HAP-1 (cell line): Measurements from ENCODE around the gene GAS7.

Experiments
- DNase-seq, 2 experiments: peaks; one replicate each; pipeline ENCODE4 v3.0.0-alpha.2; 2016 to 2020; ENCODE audit warnings: low spot score in 2 of 2
- H3K27me3 ChIP-seq: fragments of 250-450 bp; sonication (Bioruptor Pico); 2 replicates; pipeline ENCODE4 v1.5.1; 2020; ENCODE audit warnings: low read depth, mild to moderate bottlenecking, moderate library complexity
- H3K36me3 ChIP-seq: fragments of 250-450 bp; sonication (Bioruptor Pico); replicated peaks from 2 replicates; pipeline ENCODE4 v1.5.1; 2020; ENCODE audit warnings: mild to moderate bottlenecking
- H3K4me1 ChIP-seq: fragments of 250-450 bp; sonication (Bioruptor Pico); 2 replicates; pipeline ENCODE4 v1.5.1; 2020; ENCODE audit warnings: mild to moderate bottlenecking
- H3K4me3 ChIP-seq: fragments of 250-450 bp; sonication (Bioruptor Pico); 2 replicates; pipeline ENCODE4 v1.5.1; 2020; ENCODE audit warnings: mild to moderate bottlenecking, moderate library complexity
- H3K9me3 ChIP-seq: fragments of 250-450 bp; sonication (Bioruptor Pico); 2 replicates; pipeline ENCODE4 v1.5.1; 2020; ENCODE audit warnings: mild to moderate bottlenecking, moderate library complexity
- in situ Hi-C: fragments of 300-500 bp; cut with MboI; formaldehyde crosslinking; loops from 3 replicates; pipeline ENCODE4 v1.14.3; 2020; ENCODE audit warnings: low sequenced_read_pairs, inconsistent platforms, mixed read lengths

The GAS7 gene

DNA sequence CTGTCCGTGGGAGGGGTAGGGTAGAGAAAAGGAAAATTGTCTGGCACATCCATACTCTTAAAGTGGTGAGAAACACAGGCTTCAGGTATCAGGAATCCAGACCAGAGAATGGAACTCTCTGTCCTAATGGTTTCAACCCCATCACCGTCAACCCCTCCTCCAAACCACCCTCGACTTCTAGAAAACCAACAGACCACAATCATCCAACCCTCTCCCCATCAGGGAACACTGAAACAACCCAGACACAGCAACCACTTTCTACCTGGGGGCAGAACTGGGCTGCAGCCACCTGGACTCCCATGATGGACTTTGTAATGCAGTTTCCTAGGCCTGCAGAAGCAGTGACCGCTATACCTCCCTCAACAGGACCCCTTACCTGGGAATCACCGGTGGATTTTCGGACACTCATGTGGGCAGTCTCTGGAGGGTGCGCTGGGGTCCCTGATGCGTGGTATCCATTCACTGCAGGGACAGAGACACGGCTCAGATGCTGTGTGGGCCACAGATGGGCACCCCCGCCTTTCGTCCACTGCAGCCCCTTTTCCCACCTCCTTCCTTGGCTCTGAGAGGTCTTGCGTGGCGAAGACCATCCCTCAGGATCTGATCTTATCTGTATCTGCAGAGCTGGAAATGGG, 229.0 kb downstream of the GAS7 start:
- Histone ChIP-seq H3K4me1 (no peaks in the 10 kb centered on the region), H3K9me3 (no peaks in the 10 kb centered on the region), H3K36me3 (no peaks in the 10 kb centered on the region), H3K4me3 (no peak overlapping the region), H3K27me3 (no peaks in the 10 kb centered on the region)
- no peak for DNase-seq
- in situ Hi-C loops = no loop called here

DNA sequence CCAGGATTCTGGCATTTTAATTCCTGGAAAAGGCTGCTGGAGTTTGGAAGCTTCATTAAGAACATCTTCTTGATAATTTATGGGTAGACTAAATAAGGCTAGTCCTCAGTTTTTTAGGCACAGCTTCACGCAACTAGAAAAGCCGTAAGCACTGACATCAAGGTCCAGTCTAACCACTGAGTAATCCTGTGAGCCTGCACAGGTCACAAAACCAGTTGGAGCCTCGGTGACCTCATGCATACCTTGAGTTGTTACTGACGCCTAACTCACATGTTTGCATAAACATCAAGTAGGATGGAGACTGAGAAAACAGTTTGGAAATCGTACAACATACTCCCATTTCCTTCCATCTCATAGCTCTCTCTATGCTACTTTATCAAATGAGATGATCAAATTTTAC, 229.5 kb downstream of the GAS7 start:
- in situ Hi-C loops = no loop called here
- Histone ChIP-seq H3K4me3 (no peak overlapping the region), H3K4me1 (no peaks in the 10 kb centered on the region), H3K36me3 (no peaks in the 10 kb centered on the region), H3K27me3 (no peaks in the 10 kb centered on the region), H3K9me3 (no peaks in the 10 kb centered on the region)
- DNase-seq = no peak

- no peak for DNase-seq
- Histone ChIP-seq H3K4me1 (no peaks in the 10 kb centered on the region), H3K36me3 (no peaks in the 10 kb centered on the region), H3K4me3 (no peak overlapping the region), H3K27me3 (no peaks in the 10 kb centered on the region), H3K9me3 (no peaks in the 10 kb centered on the region)
- in situ Hi-C loops = no loop called here
Observed at GRCh38 chr17:9968008-9968407, 230.4 kb downstream of the GAS7 start.

- no peak for DNase-seq
- H3K4me3 ChIP-seq = no peak overlapping the region
Observed at GRCh38 chr17:9959377-9959981, 238.9 kb downstream of the GAS7 start.

DNA sequence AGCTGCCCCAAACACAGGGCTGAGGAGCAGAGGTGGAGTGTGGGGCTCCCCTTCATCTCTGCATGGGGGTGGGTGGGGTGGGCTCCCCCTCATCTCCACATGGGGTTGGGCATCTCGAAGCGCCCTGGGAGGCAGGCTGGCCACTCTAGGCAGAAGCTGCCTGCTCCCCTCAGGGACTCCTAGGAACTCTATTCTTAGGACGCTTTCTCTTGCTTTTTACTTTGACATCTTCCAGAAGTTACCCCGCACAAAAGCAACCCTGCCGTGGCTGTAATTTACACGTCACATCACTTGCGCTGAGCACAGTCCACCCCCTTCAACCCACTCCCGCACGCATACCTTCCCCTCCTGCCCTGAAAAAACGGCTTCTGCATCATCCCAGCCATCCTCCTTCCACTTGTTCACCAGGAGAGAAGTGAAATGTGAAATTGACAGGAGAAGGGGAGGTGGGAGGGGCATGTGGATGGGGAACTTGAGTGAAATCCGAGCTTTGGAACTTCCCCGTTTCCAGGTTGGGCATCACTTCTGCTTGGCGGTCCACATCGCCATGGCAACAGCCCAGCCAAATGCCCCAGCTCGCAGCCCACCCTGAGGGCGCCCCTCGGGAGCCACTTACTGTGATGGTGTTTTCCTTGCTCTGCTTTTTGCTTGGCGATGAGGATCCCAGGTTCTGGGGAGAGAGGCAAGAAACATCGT, 239.7 kb downstream of the GAS7 start:
- H3K4me3 ChIP-seq = no peak overlapping the region
- in situ Hi-C loops = no loop called here
- H3K4me1 ChIP-seq = no peaks in the 10 kb centered on the region
- no peak for DNase-seq
- no peaks in the 10 kb centered on the region for H3K36me3 ChIP-seq
- no peaks in the 10 kb centered on the region for H3K9me3 ChIP-seq
- H3K27me3 ChIP-seq = no peaks in the 10 kb centered on the region

More at GRCh38 chr17:9959377-9959981, 238.9 kb downstream of the GAS7 start:
- Histone ChIP-seq H3K4me1 (no peaks in the 10 kb centered on the region), H3K9me3 (no peaks in the 10 kb centered on the region), H3K36me3 (no peaks in the 10 kb centered on the region), H3K27me3 (no peaks in the 10 kb centered on the region)
- in situ Hi-C loops = no loop called here

GRCh38 chr17:9957244-9957643, 241.2 kb downstream of the GAS7 start:
- Histone ChIP-seq H3K4me3 (no peak overlapping the region), H3K4me1 (no peaks in the 10 kb centered on the region), H3K27me3 (no peaks in the 10 kb centered on the region), H3K9me3 (no peaks in the 10 kb centered on the region), H3K36me3 (no peaks in the 10 kb centered on the region)
- no peak for DNase-seq
- in situ Hi-C loops = no loop called here

- H3K9me3 ChIP-seq = no peaks in the 10 kb centered on the region
- H3K36me3 ChIP-seq = no peaks in the 10 kb centered on the region
- H3K4me3 ChIP-seq = no peak overlapping the region
- in situ Hi-C loops = no loop called here
- no peak for DNase-seq
- H3K27me3 ChIP-seq = no peaks in the 10 kb centered on the region
- no peaks in the 10 kb centered on the region for H3K4me1 ChIP-seq
Observed at GRCh38 chr17:9956474-9957131, 241.8 kb downstream of the GAS7 start.

DNA sequence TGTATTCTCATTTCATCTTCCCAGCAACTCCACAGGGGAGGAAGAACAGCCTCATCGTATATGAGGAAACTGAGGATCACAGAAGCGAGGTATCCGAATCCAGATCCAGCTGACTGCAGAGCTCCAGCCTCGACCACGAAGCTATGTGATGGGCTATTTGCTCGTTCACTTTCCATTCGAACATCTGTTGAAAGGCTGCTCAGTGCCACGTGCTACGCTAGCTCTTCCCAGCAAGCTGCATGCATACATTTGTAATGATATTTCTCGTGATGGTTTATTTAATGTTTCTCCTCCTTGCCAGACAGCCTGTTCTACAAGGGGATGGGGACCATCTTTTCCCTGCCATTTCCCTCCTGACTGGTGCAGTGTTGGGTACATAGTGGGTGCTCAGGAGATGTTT, 244.9 kb downstream of the GAS7 start:
- in situ Hi-C loops = no loop called here
- H3K27me3 ChIP-seq = no peaks in the 10 kb centered on the region
- no peaks in the 10 kb centered on the region for H3K36me3 ChIP-seq
- H3K9me3 ChIP-seq = no peaks in the 10 kb centered on the region
- H3K4me1 ChIP-seq = no peaks in the 10 kb centered on the region
- DNase-seq = no peak
- H3K4me3 ChIP-seq = no peak overlapping the region

DNA sequence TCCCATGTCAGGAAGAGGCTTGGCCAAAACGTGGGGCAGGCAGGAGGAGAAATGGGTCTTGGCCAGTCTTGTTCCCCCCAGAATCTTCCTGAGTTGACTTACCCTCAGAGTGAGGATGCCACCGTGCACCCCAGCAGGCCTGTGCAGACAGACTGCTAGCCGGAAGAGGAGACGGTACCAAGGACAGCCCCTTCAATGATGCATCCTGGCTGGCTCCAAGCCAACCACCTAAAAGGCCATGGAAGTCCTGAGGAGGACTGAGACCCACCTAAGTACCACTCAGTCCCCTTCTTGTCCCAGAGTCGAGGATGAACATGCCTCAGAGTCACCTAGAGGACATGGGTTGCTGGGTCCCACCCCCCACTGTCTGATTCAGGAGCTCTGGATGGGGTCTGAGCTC, 246.6 kb downstream of the GAS7 start:
- no peaks in the 10 kb centered on the region for H3K4me1 ChIP-seq
- no peaks in the 10 kb centered on the region for H3K36me3 ChIP-seq
- DNase-seq = no peak
- in situ Hi-C loops = no loop called here
- H3K9me3 ChIP-seq = no peaks in the 10 kb centered on the region
- no peak overlapping the region for H3K4me3 ChIP-seq
- H3K27me3 ChIP-seq = no peaks in the 10 kb centered on the region

- in situ Hi-C loops = no loop called here
- peaks cover 3% of the 10 kb centered on the region; the same call in 1 of the 2 replicates for H3K9me3 ChIP-seq
- H3K4me1 ChIP-seq = no peaks in the 10 kb centered on the region
- H3K27me3 ChIP-seq = no peaks in the 10 kb centered on the region
- no peaks in the 10 kb centered on the region for H3K36me3 ChIP-seq
- no peak overlapping the region for H3K4me3 ChIP-seq
- DNase-seq = no peak
Observed at GRCh38 chr17:9948928-9949327, 249.5 kb downstream of the GAS7 start.

DNA sequence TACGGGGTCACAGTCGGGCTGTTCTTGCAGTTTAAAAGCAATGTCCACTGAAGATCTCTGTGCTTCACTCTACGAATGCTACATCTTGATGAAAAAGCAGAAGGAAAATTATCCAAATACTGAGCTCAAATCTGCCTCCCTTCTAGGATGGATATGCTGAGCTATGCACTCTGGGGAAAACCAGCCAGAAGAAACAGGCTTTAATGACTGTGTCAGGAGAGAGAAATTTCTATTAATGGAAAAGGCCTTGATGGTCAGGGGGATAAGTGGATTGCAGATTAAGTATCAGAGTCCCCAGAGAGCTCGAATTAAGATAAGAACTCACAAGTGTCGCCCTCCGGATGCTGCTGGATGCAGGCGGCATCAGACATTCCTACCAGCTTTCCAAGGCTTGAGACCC, 253.7 kb downstream of the GAS7 start:
- Histone ChIP-seq H3K4me1 (no peaks in the 10 kb centered on the region), H3K36me3 (no peaks in the 10 kb centered on the region)
- in situ Hi-C loops = no loop called here

DNA sequence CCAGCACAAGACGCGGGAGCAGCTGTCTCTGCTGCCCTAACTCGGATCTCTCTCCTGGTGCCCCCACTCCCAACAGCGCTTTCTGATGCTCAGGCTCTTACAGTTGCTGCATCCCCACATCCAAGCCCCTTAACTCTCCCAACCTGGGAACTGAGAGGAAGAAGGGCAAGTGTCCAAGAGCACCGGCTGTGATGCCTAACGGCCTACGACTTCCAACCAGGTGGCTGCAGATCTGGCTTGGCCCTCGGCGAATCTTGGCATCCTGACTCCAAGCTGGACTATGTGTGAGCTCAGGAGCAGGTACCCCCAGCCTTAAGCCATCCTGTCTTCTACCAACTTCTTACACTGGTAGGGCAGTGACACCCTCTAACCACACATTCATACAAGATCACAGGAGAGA, 255.1 kb downstream of the GAS7 start:
- H3K4me1 ChIP-seq = no peaks in the 10 kb centered on the region
- no peak for DNase-seq
- H3K27me3 ChIP-seq = no peaks in the 10 kb centered on the region
- H3K4me3 ChIP-seq = no peak overlapping the region
- peaks cover 3% of the 10 kb centered on the region; the same call in 1 of the 2 replicates for H3K9me3 ChIP-seq
- no peaks in the 10 kb centered on the region for H3K36me3 ChIP-seq
- in situ Hi-C loops = no loop called here

More for the DNA sequence above, 253.7 kb downstream of the GAS7 start:
- no peak for DNase-seq
- Histone ChIP-seq H3K9me3 (peaks cover 3% of the 10 kb centered on the region; the same call in 1 of the 2 replicates), H3K27me3 (no peaks in the 10 kb centered on the region), H3K4me3 (no peak overlapping the region)

DNA sequence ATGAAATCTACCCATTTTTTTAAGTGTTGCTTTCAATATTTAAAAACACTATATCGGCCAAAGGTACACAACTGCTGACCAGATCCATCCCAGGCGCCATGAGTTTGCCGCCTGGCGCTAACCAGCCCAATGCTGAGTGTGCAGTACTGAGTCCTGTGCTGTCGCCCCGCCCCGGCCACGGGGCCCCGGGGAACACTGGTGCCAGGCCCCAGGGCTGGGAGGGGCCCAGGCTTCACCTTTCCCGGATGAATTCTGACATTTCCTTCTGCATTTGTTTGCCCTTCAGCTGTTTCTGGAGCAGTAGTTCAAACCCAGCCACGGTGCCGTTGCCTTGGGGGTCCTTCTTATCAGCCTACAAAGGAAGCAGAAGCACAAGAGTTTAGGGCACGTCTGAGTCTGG, 255.5 kb downstream of the GAS7 start:
- Histone ChIP-seq H3K36me3 (no peaks in the 10 kb centered on the region), H3K27me3 (no peaks in the 10 kb centered on the region), H3K4me1 (no peaks in the 10 kb centered on the region), H3K9me3 (peaks cover 3% of the 10 kb centered on the region; the same call in 1 of the 2 replicates), H3K4me3 (no peak overlapping the region)
- in situ Hi-C loops = no loop called here
- DNase-seq = no peak

DNA sequence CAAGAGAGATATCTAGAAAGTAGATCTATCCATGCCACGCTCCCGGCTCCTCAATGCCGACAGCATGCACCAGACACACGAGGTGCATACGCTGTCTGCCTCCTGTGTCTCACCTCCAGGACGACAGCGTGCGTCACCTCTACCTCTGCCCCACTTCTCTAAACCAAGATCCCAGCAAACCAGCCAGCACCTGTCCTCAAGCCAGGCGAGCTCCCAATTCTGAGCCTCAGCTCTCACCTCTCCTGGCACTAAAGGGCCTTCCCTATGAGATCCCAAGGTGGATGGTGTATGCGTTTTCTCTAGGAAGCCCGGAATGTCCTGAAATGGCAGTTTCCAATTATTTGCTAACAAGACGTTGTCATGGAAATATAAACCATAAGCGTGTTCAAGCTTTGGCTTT, 257.1 kb downstream of the GAS7 start:
- Histone ChIP-seq H3K36me3 (no peaks in the 10 kb centered on the region), H3K4me1 (no peaks in the 10 kb centered on the region), H3K9me3 (peaks cover 3% of the 10 kb centered on the region; the same call in 1 of the 2 replicates), H3K27me3 (no peaks in the 10 kb centered on the region), H3K4me3 (no peak overlapping the region)
- DNase-seq = no peak
- in situ Hi-C loops = no loop called here
